Astrocyte of the cerebellum (primary cell): Measurements from ENCODE around the gene NPFFR1.
"Not testable (repeated sequence)": the region's sequence is repeated elsewhere in the genome, so short reads cannot be mapped to it uniquely, and the experiment has no call there.

Experiments
- DNase-seq: peaks from one replicate; pipeline ENCODE4 v3.0.0-alpha.2; 2011; ENCODE audit warnings: low read depth
- H3K4me3 ChIP-seq: 2 replicates; pipeline ENCODE4 v1.5.1; 2011; ENCODE audit warnings: mild to moderate bottlenecking, low read depth, low read length, moderate library complexity
- in situ Hi-C: cut with HindIII; loops from 2 replicates; pipeline ENCODE4 v1.10.0; 2017; ENCODE audit warnings: low sequenced_read_pairs
- TF ChIP-seq, protein P1 (sequence below): IDR thresholded peaks from 2 replicates; pipeline ENCODE4 v1.5.1; 2012; ENCODE audit warnings: low read length, low read depth, moderate library complexity, mild to moderate bottlenecking; ENCODE audit errors: missing control alignments

The NPFFR1 gene

DNA sequence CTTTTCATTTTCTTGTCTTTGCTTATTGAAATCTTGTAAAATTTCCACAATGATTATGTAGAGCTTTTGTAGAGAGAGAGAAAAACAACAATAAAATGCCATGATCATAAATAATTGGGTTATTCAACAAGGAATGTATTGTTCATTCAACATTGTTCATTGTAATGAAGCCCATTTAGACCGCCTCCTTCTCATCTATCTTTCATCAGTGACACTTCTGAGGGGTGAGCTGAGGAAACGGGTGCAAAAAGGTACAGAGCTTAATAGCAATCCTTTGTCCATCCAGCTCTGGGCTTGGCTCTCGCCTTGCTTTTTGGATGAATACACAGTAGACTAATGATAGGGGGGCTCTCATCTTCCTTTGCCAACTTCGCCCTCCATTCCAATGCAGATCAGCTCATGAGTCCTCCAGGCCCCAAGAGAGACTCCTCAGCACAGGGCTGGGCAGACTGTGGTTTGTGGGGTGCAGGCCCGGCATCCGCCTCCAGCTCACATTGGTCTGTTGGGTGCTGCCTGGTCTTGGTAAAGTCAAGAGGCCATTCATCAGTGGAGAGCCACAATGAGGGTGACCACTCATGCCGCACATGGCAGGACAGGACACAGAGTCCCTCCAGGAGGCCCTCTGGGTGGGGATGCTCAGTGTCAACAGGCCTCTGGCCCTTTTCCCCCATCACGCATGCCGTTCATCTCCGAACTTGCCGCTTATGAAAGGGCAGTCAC lies 32.7 kb downstream of the NPFFR1 start:
- in situ Hi-C loops, result no loop called here
- TF ChIP-seq, protein P1, sequence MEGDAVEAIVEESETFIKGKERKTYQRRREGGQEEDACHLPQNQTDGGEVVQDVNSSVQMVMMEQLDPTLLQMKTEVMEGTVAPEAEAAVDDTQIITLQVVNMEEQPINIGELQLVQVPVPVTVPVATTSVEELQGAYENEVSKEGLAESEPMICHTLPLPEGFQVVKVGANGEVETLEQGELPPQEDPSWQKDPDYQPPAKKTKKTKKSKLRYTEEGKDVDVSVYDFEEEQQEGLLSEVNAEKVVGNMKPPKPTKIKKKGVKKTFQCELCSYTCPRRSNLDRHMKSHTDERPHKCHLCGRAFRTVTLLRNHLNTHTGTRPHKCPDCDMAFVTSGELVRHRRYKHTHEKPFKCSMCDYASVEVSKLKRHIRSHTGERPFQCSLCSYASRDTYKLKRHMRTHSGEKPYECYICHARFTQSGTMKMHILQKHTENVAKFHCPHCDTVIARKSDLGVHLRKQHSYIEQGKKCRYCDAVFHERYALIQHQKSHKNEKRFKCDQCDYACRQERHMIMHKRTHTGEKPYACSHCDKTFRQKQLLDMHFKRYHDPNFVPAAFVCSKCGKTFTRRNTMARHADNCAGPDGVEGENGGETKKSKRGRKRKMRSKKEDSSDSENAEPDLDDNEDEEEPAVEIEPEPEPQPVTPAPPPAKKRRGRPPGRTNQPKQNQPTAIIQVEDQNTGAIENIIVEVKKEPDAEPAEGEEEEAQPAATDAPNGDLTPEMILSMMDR, result no peak
- H3K4me3 ChIP-seq, result no peak overlapping the region
- no peak for DNase-seq

DNA sequence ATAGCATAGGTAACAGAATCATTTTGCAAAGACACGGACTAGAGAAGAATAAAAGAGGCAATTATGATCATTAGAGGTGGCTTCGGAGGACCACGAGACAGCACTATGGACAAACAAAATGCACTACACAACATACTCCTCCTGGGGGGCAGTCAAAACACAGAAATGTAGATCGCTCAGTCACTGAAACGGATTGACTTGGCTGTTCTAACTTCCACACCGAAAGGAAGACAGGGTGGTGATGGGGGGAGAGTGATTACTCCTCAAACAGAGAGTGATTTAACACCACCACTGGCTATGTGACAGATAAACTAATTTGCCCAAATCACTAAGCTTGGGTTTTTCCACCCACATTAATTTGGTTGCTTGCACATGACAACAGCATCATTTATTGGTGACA lies 36.4 kb downstream of the NPFFR1 start:
- H3K4me3 ChIP-seq, result no peak overlapping the region
- in situ Hi-C loops, result no loop called here
- TF ChIP-seq, protein P1, result no peak
- no peak for DNase-seq

DNA sequence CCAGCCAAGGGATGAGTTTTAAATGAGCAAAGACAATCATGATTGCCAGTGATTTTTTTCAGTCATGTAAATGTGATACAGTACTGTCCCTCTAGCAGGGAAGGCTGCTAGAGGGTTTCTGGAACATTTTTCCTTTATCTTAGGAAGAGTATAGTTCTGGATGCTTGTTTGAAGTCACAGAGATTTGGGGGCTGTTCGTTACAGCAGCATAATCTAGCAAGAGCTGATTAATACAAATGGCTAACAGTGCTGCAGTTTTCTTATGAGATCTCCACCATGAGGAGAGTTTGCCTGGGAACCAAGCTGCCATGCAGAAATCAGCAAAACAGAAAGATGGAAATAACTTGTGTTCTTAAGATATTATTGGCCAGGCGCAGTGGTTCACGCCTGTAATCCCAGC lies 42.7 kb downstream of the NPFFR1 start:
- in situ Hi-C loops, result loop anchor here (5.0 kb wide), 1 partner anchor 111 kb away; no protein-coding TSS in a partner anchor
- no peak for DNase-seq
- TF ChIP-seq, protein P1, result no peak
- no peak overlapping the region for H3K4me3 ChIP-seq

DNA sequence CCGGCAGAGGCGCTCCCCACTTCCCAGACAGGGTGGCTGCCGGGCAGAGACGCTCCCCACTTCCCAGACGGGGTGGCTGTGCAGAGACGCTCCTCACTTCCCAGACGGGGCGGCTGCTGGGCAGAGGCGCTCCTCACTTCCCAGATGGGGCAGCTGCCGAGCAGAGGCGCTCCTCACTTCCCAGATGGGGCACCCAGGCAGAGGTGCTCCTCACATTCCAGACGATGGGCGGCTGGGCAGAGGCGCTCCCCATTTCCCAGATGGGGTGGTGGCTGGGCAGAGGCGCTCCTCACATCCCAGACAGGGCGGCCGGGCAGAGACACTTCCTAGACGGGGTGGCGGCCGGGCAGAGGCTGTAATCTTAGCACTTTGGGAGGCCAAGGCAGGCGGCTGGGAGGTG lies 43.8 kb downstream of the NPFFR1 start:
- in situ Hi-C loops, result loop anchor here (5.0 kb wide), 1 partner anchor 112 kb away; no protein-coding TSS in a partner anchor
- not testable (repeated sequence) for DNase-seq

DNA sequence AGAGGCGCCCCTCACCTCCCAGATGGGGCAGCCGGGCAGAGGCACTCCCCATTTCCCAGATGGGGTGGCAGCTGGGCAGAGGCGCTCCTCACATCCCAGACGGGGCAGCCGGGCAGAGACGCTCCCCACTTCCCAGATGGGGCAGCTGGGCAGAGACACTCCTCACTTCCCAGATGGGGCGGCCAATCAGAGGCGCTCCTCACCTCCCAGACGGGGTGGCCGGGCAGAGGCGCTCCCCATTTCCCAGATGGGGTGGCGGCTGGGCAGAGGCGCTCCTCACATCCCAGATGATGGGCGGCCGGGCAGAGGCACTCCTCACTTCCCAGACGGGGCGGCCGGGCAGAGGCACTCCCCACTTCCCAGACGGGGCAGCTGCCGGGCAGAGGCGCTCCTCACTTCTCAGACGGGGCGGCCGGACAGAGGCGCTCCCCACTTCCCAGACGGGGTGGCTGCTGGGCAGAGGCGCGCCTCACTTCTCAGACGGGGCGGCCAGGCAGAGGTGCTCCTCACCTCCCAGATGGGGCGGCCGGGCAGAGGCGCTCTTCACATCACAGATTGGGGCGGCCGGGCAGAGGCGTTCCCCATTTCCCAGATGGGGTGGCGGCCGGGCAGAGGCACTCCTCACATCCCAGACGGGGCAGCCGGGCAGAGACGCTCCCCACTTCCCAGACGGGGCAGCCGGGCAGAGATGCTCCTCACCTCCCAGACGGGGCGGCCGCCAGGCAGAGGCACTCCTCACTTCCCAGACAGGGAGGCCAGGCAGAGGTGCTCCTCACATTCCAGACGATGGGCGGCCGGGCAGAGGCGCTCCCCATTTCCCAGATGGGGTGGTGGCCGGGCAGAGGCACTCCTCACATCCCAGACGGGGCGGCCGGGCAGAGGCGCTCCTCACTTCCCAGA lies 44.5 kb downstream of the NPFFR1 start:
- DNase-seq, in situ Hi-C loops, H3K4me3 ChIP-seq: not testable (repeated sequence)

More for the DNA sequence above, 43.8 kb downstream of the NPFFR1 start:
- H3K4me3 ChIP-seq, result not testable (repeated sequence)

DNA sequence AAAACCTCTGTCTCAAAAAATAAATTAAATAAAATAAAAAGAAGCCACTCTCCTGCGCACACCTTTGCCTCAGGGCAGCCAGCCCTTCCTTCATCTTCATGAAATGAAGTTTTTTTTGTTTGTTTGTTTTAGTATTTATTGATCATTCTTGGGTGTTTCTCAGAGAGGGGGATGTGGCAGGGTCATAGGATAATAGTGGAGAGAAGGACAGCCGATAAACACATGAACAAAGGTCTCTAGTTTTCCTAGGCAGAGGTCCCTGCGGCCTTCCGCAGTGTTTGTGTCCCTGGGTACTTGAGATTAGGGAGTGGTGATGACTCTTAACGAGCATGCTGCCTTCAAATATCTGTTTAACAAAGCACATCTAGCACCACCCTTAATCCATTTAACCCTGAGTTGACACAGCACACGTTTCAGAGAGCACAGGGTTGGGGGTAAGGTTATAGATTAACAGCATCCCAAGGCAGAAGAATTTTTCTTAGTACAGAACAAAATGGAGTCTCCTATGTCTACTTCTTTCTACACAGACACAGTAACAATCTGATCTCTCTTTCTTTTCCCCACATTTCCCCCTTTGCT lies 45.8 kb downstream of the NPFFR1 start:
- H3K4me3 ChIP-seq, in situ Hi-C loops, DNase-seq: not testable (repeated sequence)

DNA sequence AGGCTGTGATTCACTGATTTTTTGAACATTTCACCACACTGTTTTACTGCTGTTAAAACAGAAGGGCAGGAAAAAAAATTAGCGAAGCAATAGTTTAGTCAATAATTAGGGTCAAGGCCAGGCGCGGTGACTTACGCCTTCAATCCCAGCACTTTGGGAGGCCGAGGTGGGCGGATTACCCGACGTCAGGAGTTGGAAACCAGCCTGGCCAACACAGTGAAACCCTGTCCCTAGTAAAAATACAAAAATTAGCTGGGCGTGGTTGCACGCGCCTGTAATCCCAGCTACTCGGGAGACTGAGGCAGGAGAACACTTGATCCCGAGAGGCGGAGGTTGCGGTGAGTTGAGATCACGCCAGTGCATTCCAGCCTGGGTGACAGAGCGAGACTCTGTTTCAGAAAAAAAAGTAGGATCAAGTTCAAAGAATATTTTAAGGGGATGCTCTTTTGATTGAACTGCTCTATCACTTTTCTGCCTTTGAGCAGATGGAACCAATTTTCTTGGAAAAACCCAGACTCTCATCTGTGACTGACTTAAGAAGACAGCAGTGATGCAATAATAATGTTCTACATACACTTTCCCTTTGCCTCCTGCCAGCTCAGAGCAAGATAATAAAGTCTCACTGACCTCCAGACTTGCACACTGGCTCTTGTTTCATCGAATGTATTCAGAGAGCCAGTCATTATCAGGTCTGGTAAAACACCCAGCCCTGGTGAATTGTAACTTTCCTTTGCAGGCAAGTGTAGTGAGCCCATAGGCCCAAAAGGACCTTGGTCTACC lies 48.9 kb downstream of the NPFFR1 start:
- H3K4me3 ChIP-seq, result no peak overlapping the region

More for the DNA sequence above, 48.9 kb downstream of the NPFFR1 start:
- no peak for DNase-seq
- in situ Hi-C loops, result no loop called here
- TF ChIP-seq, protein P1, result no peak
